ENCODE data around the gene ANO3.

- TF ChIP-seq CTCF (IDR thresholded peaks at IDR 0.05) (no peak), EZH2 (IDR thresholded peaks at IDR 0.05; ENCODE audit: borderline replicate concordance, insufficient read depth, low read depth, low read length, poor library complexity, severe bottlenecking) (no peak)
Observed at GRCh38 chr11:26330262-26330661, 1.7 kb upstream of the ANO3 start.
